NCI-H446 (cell line): Measurements from ENCODE around the gene TMEM266.

ENCODE experiments used
- DNase-seq, 2 experiments: peaks; one replicate each; lab custom pipeline; 2025; lab: John Stamatoyannopoulos, UW

TMEM266 gene

DNA sequence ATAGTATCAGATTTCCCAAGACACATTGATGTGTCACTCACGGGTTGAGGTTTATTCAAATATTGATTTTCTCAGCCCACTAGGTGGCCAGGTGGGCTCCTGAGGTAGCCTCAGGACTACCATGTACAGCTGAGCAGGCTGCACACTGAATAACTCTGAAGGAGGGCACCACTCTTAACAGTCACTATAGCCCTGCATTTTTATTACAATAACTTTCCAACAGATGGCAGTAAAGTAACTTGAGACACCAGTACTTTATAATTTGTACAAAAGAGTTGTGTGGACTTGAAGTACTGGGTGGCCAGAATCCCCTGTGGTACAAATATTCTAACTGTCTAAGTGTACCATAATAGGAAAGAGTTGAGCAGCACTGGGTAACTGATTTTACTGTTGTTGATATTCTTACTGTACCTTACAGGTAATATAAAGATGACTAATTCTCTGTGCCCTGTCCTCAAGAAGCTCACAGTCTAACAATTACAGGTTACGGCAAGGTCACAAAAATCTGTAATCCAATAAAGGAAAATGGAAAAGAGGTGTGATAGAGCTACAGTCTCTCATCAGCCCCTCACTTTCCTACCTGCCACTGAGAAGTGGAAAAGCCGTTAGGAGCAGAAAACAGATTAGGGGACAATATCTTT, 175.5 kb downstream of the TMEM266 start:
- DNase-seq = peak in 1 of 2 experiments; percentile 56

DNA sequence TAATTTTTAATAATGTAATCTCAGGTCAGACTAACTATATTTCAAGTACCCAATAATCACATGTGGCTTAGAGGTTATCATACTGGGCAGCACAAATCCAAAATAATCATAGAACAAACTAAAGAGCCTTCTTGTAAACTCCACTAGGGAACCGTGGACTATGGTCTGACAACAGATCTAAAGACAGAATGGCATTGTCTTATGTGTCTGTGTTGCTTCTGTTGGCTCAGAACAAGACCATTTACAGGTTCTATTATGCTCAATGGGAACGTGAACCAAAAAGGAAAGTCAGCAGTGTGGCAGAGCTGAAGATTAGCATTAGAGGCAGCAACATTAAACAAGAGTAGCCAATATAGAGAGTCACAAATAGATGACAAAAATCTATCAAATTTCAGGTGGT, 176.6 kb downstream of the TMEM266 start:
- no peak for DNase-seq

DNA sequence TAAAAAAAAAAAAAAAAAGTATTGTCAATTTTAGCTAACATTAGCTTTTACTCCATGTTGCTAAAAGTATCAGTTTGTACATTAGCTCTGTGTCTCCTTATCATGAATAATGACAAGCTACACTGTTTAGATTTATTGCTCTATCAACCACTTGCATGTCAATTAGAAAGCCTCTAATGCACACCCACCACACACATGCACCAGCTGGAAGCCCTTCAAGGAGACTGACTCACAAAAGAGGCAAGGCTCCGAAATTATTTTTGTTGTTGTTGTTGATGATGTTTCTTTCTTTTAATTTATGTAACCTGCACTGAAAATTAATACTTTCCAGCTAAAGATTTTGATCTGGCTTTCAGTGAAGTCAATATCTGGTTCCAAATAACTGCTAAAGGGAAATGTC, 180.0 kb downstream of the TMEM266 start:
- DNase-seq = peak in 1 of 2 experiments; percentile 2

DNA sequence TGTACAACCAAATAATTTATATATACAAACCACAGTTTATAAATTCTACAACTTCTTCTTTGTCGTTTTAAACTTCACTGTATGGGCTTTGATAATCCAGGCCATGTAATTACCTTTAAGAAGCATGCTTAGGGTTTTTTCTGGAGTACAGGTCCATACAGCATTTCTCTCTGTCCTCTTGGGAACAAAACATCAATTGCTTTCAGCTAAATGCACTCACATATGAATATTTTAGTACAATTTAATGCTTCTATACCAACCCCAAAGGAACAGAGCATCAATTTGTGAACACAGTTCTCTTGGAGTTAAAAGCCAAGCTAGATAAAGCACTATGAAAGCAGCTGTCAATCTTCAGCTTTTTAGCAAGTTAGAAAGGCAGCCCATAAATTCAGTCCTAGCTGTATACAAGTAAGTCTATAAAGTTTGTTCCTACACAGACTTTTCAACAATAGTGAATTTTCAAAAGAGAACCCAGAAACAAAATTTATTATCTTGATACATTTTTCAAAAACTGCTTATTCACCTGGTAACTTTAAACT, 185.4 kb downstream of the TMEM266 start:
- no peak for DNase-seq

DNA sequence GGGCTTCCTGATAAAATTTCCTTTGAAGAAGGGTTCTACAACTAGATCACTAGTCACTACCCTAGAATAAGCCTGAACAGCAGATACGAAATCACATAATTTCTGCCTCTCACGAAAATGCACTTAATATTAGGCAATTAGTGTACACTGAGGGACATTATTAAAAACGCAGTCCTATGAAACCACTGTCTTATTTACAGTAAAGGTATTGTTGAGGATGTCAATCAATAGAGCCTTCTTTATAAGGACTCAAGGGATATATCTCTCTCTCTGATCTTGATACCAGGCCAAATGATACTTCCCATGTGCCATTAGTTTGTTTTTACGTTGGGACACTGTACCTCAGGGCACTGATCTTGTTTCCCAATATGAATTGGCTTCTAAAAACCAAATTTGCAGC, 191.9 kb downstream of the TMEM266 start:
- DNase-seq = no peak

DNA sequence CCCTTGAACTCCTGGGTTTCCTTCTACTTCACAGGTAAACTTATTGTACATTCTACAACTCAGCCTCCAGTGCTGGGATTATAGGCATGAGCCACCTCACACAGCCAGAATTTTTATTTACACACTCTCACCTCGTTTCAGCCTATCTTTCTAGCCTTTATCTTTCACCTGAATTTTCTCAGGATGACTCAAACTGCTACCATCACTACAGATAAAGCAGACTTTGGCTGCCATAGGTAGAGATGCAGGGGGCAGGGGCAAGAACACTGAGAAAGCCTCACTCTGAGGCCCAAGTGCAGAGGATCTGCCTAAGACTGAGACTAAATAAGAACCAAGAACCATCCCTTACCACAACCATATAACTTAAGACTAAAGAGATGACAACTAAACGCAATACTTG, 192.5 kb downstream of the TMEM266 start:
- no peak for DNase-seq

DNA sequence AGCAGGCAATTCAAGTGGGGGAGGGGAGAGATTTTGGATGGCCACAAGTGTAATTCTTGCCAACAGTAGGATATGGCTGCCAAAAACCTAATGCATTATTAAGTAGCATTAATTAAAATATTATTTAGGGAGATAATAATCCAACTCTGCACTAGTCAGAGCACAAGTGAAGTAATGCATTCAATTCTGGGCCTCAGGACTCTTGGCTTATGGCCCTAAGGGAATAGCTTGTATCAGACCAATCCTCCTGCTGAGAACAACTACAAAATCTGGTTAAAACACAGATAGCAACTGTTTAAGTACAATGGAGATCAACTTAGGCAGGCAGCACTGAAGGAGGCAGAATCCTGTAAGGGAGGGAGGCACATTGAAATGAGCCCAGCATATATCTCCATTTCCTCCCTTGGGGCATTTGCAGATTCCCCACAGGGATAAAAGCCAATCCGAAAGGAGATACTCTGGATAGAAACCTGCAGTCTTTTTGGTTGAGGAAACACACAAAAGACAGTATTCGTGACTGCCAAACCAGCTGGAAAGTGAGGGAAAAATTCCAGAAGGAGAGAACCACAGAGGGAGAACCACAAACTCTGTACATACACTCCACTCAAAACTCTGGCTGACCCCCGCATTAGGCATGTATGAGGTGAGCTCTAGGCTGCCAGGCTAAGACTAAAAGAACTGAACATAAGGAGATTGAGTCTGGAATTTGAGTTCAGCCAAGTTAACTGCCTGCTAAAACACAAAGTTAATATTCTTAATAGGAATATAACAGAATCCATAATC, 194.1 kb downstream of the TMEM266 start:
- DNase-seq = peak; percentile 63
